Neuronal stem cell (in vitro differentiated cells): Measurements from ENCODE around the gene PKD2.

Experiments
- DNase-seq: peaks from one replicate; pipeline ENCODE4 v3.0.0-alpha.2; 2013; ENCODE audit warnings: low spot score
- H2AFZ ChIP-seq: one replicate; pipeline ENCODE4 v1.6.1; 2013; ENCODE audit warnings: mild to moderate bottlenecking, low read length, inconsistent platforms
- H2AK5ac ChIP-seq: 2 replicates; pipeline ENCODE4 v1.6.1; 2013; ENCODE audit warnings: low read depth, mild to moderate bottlenecking, inconsistent platforms, low read length, moderate library complexity, mixed read lengths
- H2BK120ac ChIP-seq: 2 replicates; pipeline ENCODE4 v1.6.1; 2013; ENCODE audit warnings: low read depth, mild to moderate bottlenecking, inconsistent platforms, low read length, moderate library complexity, mixed read lengths
- H2BK12ac ChIP-seq: one replicate; pipeline ENCODE4 v1.6.1; 2013; ENCODE audit warnings: low read length, inconsistent platforms
- H2BK15ac ChIP-seq: 2 replicates; pipeline ENCODE4 v1.6.1; 2013; ENCODE audit warnings: mild to moderate bottlenecking, low read length, inconsistent platforms, mixed read lengths
- H2BK5ac ChIP-seq: one replicate; pipeline ENCODE4 v1.6.1; 2013; ENCODE audit warnings: inconsistent platforms, mild to moderate bottlenecking, low read length, moderate library complexity
- H3K14ac ChIP-seq: one replicate; pipeline ENCODE4 v1.6.1; 2013; ENCODE audit warnings: low read length, inconsistent platforms
- H3K18ac ChIP-seq: 2 replicates; pipeline ENCODE4 v1.6.1; 2013; ENCODE audit warnings: low read length, inconsistent platforms
- H3K23ac ChIP-seq: 2 replicates; pipeline ENCODE4 v1.6.1; 2013; ENCODE audit warnings: low read depth, mild to moderate bottlenecking, mixed read lengths, low read length, inconsistent platforms; ENCODE audit not compliant: poor library complexity
- H3K27ac ChIP-seq: replicated peaks from 3 replicates; pipeline ENCODE4 v1.5.1; 2013; ENCODE audit warnings: low read length, inconsistent platforms
- H3K27me3 ChIP-seq, 3 experiments: 2 replicates each; pipeline ENCODE4 v1.6.1; 2013; ENCODE audit warnings: low read length in 3 of 3, mild to moderate bottlenecking in 2 of 3, inconsistent platforms in 1 of 3, low read depth in 1 of 3, mixed read lengths in 1 of 3, moderate library complexity in 1 of 3; ENCODE audit not compliant: control insufficient read depth in 3 of 3, insufficient read depth in 3 of 3
- H3K36me3 ChIP-seq, 2 donors: replicated peaks in 1 of 2; 2 replicates each; pipeline ENCODE4 v1.6.1; 2013; ENCODE audit warnings: low read length in 2 of 2; ENCODE audit not compliant: control insufficient read depth in 2 of 2, insufficient read depth in 2 of 2
- H3K4ac ChIP-seq: 2 replicates; pipeline ENCODE4 v1.6.1; 2013; ENCODE audit warnings: inconsistent platforms, mild to moderate bottlenecking, low read length, moderate library complexity
- H3K4me1 ChIP-seq, 2 donors: 1 replicate in 1 of 2; 2 replicates in 1 of 2; pipeline ENCODE4 v1.6.1; 2013; ENCODE audit warnings: low read length in 2 of 2, low read depth in 1 of 2; ENCODE audit not compliant: control insufficient read depth in 2 of 2, insufficient read depth in 1 of 2
- H3K4me2 ChIP-seq: one replicate; pipeline ENCODE4 v1.6.1; 2013; ENCODE audit warnings: mild to moderate bottlenecking, low read length, inconsistent platforms; ENCODE audit not compliant: insufficient read depth, poor library complexity, severe bottlenecking
- H3K4me3 ChIP-seq, 2 donors: 2 replicates each; pipeline ENCODE4 v1.5.1; 2013; ENCODE audit warnings: low read length in 2 of 2, mild to moderate bottlenecking in 2 of 2, inconsistent platforms in 1 of 2, moderate library complexity in 1 of 2
- H3K79me1 ChIP-seq: one replicate; pipeline ENCODE4 v1.6.1; 2013; ENCODE audit warnings: low read depth, mild to moderate bottlenecking, inconsistent platforms, low read length, moderate library complexity
- H3K9ac ChIP-seq: one replicate; pipeline ENCODE4 v1.6.1; 2013; ENCODE audit warnings: mild to moderate bottlenecking, low read depth, low read length, inconsistent platforms; ENCODE audit not compliant: poor library complexity
- H3K9me3 ChIP-seq, 2 donors: replicated peaks in 1 of 2; 2 replicates each; pipeline versions ENCODE3 to v1.6.1; 2013; ENCODE audit warnings: low read length in 2 of 2, mild to moderate bottlenecking in 2 of 2, inconsistent platforms in 1 of 2, low read depth in 1 of 2, mixed read lengths in 1 of 2, moderate library complexity in 1 of 2; ENCODE audit not compliant: control insufficient read depth in 2 of 2, insufficient read depth in 1 of 2
- H4K8ac ChIP-seq: one replicate; pipeline ENCODE4 v1.6.1; 2013; ENCODE audit warnings: low read depth, mild to moderate bottlenecking, inconsistent platforms, low read length, moderate library complexity
- H4K91ac ChIP-seq: one replicate; pipeline ENCODE4 v1.6.1; 2013; ENCODE audit warnings: low read length, low read depth, mild to moderate bottlenecking, inconsistent platforms; ENCODE audit not compliant: poor library complexity
- WGBS, 2 donors: extraction: QIAGEN DNeasy Blood & Tissue Kit; methylation state at CpG; one replicate each; pipeline ENCODE4 v1.1.7; 2013; ENCODE audit warnings: missing lambda C conversion rate in 2 of 2, mixed read lengths in 1 of 2; ENCODE audit not compliant: insufficient read length in 2 of 2, insufficient replicate concordance in 1 of 2; ENCODE audit errors: extremely low coverage in 2 of 2; 5-methylcytosine and 5-hydroxymethylcytosine counted together

PKD2 gene

GRCh38 chr4:88041626-88042025 lies 34.2 kb downstream of the PKD2 start:
- no peak overlapping the region for H4K8ac ChIP-seq
- H3K36me3 ChIP-seq = peaks cover 42 to 100% of the 10 kb centered on the region in 2 donors
- WGBS, 2 donors = no CpG with 5 or more reads among the region's 2 CpGs

GRCh38 chr4:88043001-88043400 lies 35.6 kb downstream of the PKD2 start:
- DNase-seq = no peak
- Histone ChIP-seq H3K4me3 (no peak overlapping the region), H2BK120ac (no peak overlapping the region), H2BK15ac (no peak overlapping the region), H2AK5ac (no peak overlapping the region), H3K23ac (no peak overlapping the region), H4K8ac (no peak overlapping the region), H3K4ac (no peak overlapping the region), H3K9me3 (no peaks in the 10 kb centered on the region), H2BK5ac (no peak overlapping the region), H3K14ac (no peak overlapping the region), H3K18ac (no peak overlapping the region), H2AFZ (no peak overlapping the region), H3K4me1 (no peaks in the 10 kb centered on the region), H2BK12ac (no peak overlapping the region), H3K4me2 (no peak overlapping the region), H3K36me3 (peaks cover 36 to 100% of the 10 kb centered on the region in 2 donors), H3K9ac (no peak overlapping the region), H3K79me1 (no peaks in the 10 kb centered on the region), H3K27ac (no peak overlapping the region), H3K27me3 (no peaks in the 10 kb centered on the region), H4K91ac (no peak overlapping the region)
- WGBS, 2 donors = no CpG with 5 or more reads among the region's 1 CpG

More at GRCh38 chr4:88041626-88042025, 34.2 kb downstream of the PKD2 start:
- Histone ChIP-seq H3K4me3 (no peak overlapping the region), H3K23ac (no peak overlapping the region), H3K9ac (no peak overlapping the region), H3K27ac (no peak overlapping the region), H3K18ac (no peak overlapping the region), H2BK15ac (no peak overlapping the region), H2BK12ac (no peak overlapping the region), H2BK120ac (no peak overlapping the region), H3K79me1 (no peaks in the 10 kb centered on the region), H3K4me1 (no peaks in the 10 kb centered on the region), H4K91ac (no peak overlapping the region), H2AFZ (no peak overlapping the region), H2AK5ac (no peak overlapping the region), H3K14ac (no peak overlapping the region), H3K27me3 (no peaks in the 10 kb centered on the region), H3K4ac (no peak overlapping the region), H2BK5ac (no peak overlapping the region), H3K9me3 (no peaks in the 10 kb centered on the region), H3K4me2 (no peak overlapping the region)
- DNase-seq = no peak

- no peak overlapping the region for H3K23ac ChIP-seq
- no peak overlapping the region for H3K27ac ChIP-seq
- H2BK12ac ChIP-seq = no peak overlapping the region
- H3K9ac ChIP-seq = no peak overlapping the region
- H2AFZ ChIP-seq = no peak overlapping the region
- no CpG with 5 or more reads among the region's 8 CpGs for WGBS, 2 donors
- H3K4ac ChIP-seq = no peak overlapping the region
- no peaks in the 10 kb centered on the region for H3K4me1 ChIP-seq
- no peaks in the 10 kb centered on the region for H3K9me3 ChIP-seq
- no peak overlapping the region for H2BK120ac ChIP-seq
- DNase-seq = no peak
- no peak overlapping the region for H2BK15ac ChIP-seq
- no peaks in the 10 kb centered on the region for H3K27me3 ChIP-seq
- no peak overlapping the region for H2AK5ac ChIP-seq
- H4K8ac ChIP-seq = no peak overlapping the region
- no peak overlapping the region for H3K4me3 ChIP-seq
- no peak overlapping the region for H3K14ac ChIP-seq
- H3K4me2 ChIP-seq = no peak overlapping the region
- H3K36me3 ChIP-seq = peaks cover 32 to 100% of the 10 kb centered on the region in 2 donors
- no peak overlapping the region for H3K18ac ChIP-seq
- H2BK5ac ChIP-seq = no peak overlapping the region
- no peak overlapping the region for H4K91ac ChIP-seq
- no peaks in the 10 kb centered on the region for H3K79me1 ChIP-seq
Observed at GRCh38 chr4:88043586-88044340, 36.3 kb downstream of the PKD2 start.

- Histone ChIP-seq H3K4me2 (no peak overlapping the region), H4K8ac (no peak overlapping the region)
Observed at GRCh38 chr4:88045021-88045420, 37.6 kb downstream of the PKD2 start.

More at GRCh38 chr4:88045021-88045420, 37.6 kb downstream of the PKD2 start:
- no peak overlapping the region for H3K4ac ChIP-seq
- no peak overlapping the region for H2BK5ac ChIP-seq
- no peak overlapping the region for H2BK120ac ChIP-seq
- no peak overlapping the region for H3K23ac ChIP-seq
- no peak overlapping the region for H3K4me3 ChIP-seq
- H3K14ac ChIP-seq = no peak overlapping the region
- no peaks in the 10 kb centered on the region for H3K9me3 ChIP-seq
- no peaks in the 10 kb centered on the region for H3K4me1 ChIP-seq
- H2BK12ac ChIP-seq = no peak overlapping the region
- no peak overlapping the region for H3K9ac ChIP-seq
- no peak overlapping the region for H4K91ac ChIP-seq
- H2AFZ ChIP-seq = no peak overlapping the region
- H3K79me1 ChIP-seq = no peaks in the 10 kb centered on the region
- no peaks in the 10 kb centered on the region for H3K27me3 ChIP-seq
- H2BK15ac ChIP-seq = no peak overlapping the region
- no peak for DNase-seq
- peaks cover 30 to 97% of the 10 kb centered on the region in 2 donors for H3K36me3 ChIP-seq
- H2AK5ac ChIP-seq = no peak overlapping the region
- no peak overlapping the region for H3K27ac ChIP-seq
- no peak overlapping the region for H3K18ac ChIP-seq
